GM06990 (cell line): Measurements from ENCODE around the gene TRIP4.

Experiments used
- DNase-seq: peaks from one replicate; pipeline ENCODE4 v3.0.0-alpha.2; 2011; ENCODE audit not compliant: insufficient read length; ENCODE audit errors: extremely low read depth
- H3K27me3 ChIP-seq: replicated peaks from 2 replicates; pipeline ENCODE4 v1.6.0; 2011; ENCODE audit warnings: low read length; ENCODE audit not compliant: control insufficient read depth, insufficient read depth
- H3K36me3 ChIP-seq: 2 replicates; pipeline ENCODE4 v1.5.1; 2011; ENCODE audit warnings: low read length; ENCODE audit not compliant: control insufficient read depth, insufficient read depth
- H3K4me3 ChIP-seq: replicated peaks from 2 replicates; pipeline ENCODE4 v1.5.1; 2011; ENCODE audit warnings: low read depth, mild to moderate bottlenecking, control low read depth, low read length
- CTCF ChIP-seq: IDR thresholded peaks from 2 replicates; pipeline ENCODE4 v1.5.1; 2011; ENCODE audit warnings: low read length, control low read depth, mild to moderate bottlenecking, inconsistent platforms; ENCODE audit not compliant: insufficient read depth, poor library complexity, severe bottlenecking

TRIP4 gene

GRCh38 chr15:64430000-64430735 is 42.5 kb downstream of the TRIP4 start:
- DNase-seq: peak; percentile 52
- Histone ChIP-seq H3K36me3 (no peaks in the 10 kb centered on the region), H3K27me3 (no peaks in the 10 kb centered on the region), H3K4me3 (no peak overlapping the region)
- no peak for TF ChIP-seq CTCF

- no peak for DNase-seq
- no peaks in the 10 kb centered on the region; the same call in 1 of the 2 replicates for H3K36me3 ChIP-seq
- H3K27me3 ChIP-seq: no peaks in the 10 kb centered on the region
- no peak for TF ChIP-seq CTCF
- no peak overlapping the region for H3K4me3 ChIP-seq
Observed at GRCh38 chr15:64437982-64438381, 50.3 kb downstream of the TRIP4 start.

- DNase-seq: no peak
- Histone ChIP-seq H3K36me3 (no peaks in the 10 kb centered on the region; the same call in 1 of the 2 replicates), H3K27me3 (no peaks in the 10 kb centered on the region), H3K4me3 (no peak overlapping the region)
- TF ChIP-seq CTCF: no peak
Observed at GRCh38 chr15:64438653-64439447, 51.2 kb downstream of the TRIP4 start.

GRCh38 chr15:64441852-64442251 is 54.2 kb downstream of the TRIP4 start:
- H3K36me3 ChIP-seq: no peaks in the 10 kb centered on the region; the same call in 1 of the 2 replicates
- TF ChIP-seq CTCF: no peak
- H3K27me3 ChIP-seq: no peaks in the 10 kb centered on the region
- no peak for DNase-seq
- no peak overlapping the region for H3K4me3 ChIP-seq

GRCh38 chr15:64443016-64443415 is 55.4 kb downstream of the TRIP4 start:
- Histone ChIP-seq H3K36me3 (peaks cover 3% of the 10 kb centered on the region), H3K4me3 (no peak overlapping the region), H3K27me3 (no peaks in the 10 kb centered on the region)
- no peak for TF ChIP-seq CTCF
- DNase-seq: no peak
